ENCODE data around the gene ADI1.

DNA sequence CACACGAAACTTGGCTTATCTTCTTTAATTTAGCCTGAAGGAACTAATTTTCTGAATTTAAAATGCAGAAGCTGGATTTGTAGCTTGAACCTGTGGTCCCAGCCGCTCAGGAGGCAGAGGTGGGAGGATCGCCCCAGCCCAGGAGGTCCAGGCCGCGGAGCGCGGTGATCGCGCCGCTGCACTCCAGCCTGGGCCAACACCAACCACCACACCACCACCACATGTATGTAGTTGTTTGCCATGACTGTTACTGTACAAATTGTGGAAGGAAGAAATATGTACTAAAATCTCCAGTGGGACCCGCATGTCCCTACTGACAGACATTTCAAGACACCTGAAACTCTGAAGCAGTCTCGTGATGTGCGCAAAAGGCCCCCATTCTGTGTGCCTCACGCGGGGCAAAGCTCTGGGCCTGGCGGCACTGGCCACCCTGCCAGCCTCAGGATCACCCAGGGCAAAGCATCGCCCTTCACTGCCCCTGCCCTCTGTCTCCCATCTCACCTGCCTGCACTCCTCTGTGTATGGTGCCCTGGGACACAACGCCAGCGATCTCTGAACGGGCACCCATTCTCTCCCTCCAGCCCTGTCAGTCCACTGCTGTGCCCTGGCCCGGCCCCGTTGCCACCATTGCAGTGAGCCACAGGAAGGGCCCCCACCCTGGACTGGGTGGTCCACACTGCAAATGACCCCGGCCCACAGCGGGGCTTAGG lies 10.1 kb upstream of the ADI1 start:
- TF ChIP-seq, protein P1, sequence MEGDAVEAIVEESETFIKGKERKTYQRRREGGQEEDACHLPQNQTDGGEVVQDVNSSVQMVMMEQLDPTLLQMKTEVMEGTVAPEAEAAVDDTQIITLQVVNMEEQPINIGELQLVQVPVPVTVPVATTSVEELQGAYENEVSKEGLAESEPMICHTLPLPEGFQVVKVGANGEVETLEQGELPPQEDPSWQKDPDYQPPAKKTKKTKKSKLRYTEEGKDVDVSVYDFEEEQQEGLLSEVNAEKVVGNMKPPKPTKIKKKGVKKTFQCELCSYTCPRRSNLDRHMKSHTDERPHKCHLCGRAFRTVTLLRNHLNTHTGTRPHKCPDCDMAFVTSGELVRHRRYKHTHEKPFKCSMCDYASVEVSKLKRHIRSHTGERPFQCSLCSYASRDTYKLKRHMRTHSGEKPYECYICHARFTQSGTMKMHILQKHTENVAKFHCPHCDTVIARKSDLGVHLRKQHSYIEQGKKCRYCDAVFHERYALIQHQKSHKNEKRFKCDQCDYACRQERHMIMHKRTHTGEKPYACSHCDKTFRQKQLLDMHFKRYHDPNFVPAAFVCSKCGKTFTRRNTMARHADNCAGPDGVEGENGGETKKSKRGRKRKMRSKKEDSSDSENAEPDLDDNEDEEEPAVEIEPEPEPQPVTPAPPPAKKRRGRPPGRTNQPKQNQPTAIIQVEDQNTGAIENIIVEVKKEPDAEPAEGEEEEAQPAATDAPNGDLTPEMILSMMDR (IDR thresholded peaks at IDR 0.05; ENCODE audit: insufficient read depth, low read depth, low read length): no peak
- TF ChIP-seq EZH2 (IDR thresholded peaks at IDR 0.05; ENCODE audit: insufficient read depth, low read length): no peak

All from astrocyte (in vitro differentiated cells and primary cell).